HepG2 (cell line): ENCODE data around the gene MAGI1. TPM values are rescaled to one million over a fixed set of nuclear protein-coding genes. Genes with fewer than 3 reads are reported as not detected.
A peak's percentile ranks its signal among the peaks of the same experiment; 100 is the strongest.

Source experiments
- ATAC-seq: fragments of 200-7000 bp; cut with Tn5 transposase; 3 replicates; pipeline ENCODE4 v1.9.1; 2020; ENCODE audit warnings: mild to moderate bottlenecking, moderate library complexity
- BruUV-seq: library from RNA; stranded (reverse); fragments of 400-500 nt; replicated peaks from 2 replicates; lab custom pipeline; 2021; lab: Mats Ljungman, UMichigan
- CTCF ChIA-PET: fragments of 300-600 bp; formaldehyde crosslinking; extraction: SDS; loops from one replicate; lab custom pipeline; 2021; ENCODE audit warnings: low total read pairs, inconsistent platforms, low intra/inter-chr PET ratio; lab: Yijun Ruan, JAX
- POLR2A ChIA-PET: fragments of 350-600 bp; sonication (Branson Sonifier 250); formaldehyde crosslinking; loops from one replicate; lab custom pipeline; 2020; ENCODE audit warnings: antibody characterized with exemption, inconsistent platforms; lab: Yijun Ruan, JAX
- DNase-seq: peaks from one replicate; pipeline ENCODE4 v3.0.0-alpha.2; 2015; ENCODE audit warnings: low spot score
- FAIRE-seq: peaks from 3 replicates; lab custom pipeline; 2011; peaks lifted over from hg19 to GRCh38; lab: Jason Lieb, UNC
- H2AFZ ChIP-seq: one replicate; pipeline ENCODE4 v1.6.1; 2011; ENCODE audit warnings: low read length, inconsistent platforms
- H3K27ac ChIP-seq: fragments of 300-600 bp; 3 replicates; pipeline ENCODE4 v1.8.0; 2011; ENCODE audit warnings: mixed run types, mild to moderate bottlenecking, mixed read lengths, low read length, inconsistent platforms; ENCODE audit not compliant: insufficient read depth; ENCODE audit errors: extremely low read length
- H3K27me3 ChIP-seq, 2 experiments: fragments of 200-600 bp in 1 of 2; 2 replicates in 1 of 2; 3 replicates in 1 of 2; pipeline versions ENCODE4 v1.6.0 to v1.8.0; 2011; ENCODE audit warnings: low read length in 2 of 2, mild to moderate bottlenecking in 2 of 2, moderate library complexity in 2 of 2, inconsistent platforms in 1 of 2; ENCODE audit not compliant: insufficient read depth in 2 of 2, control insufficient read depth in 1 of 2
- H3K36me3 ChIP-seq, 2 experiments: fragments of 200-600 bp in 1 of 2; replicated peaks in 1 of 2; 2 replicates in 1 of 2; 3 replicates in 1 of 2; pipeline versions ENCODE4 v1.5.1 to v1.8.0; 2011; ENCODE audit warnings: low read length in 2 of 2, inconsistent platforms in 1 of 2; ENCODE audit not compliant: insufficient read depth in 2 of 2, control insufficient read depth in 1 of 2
- H3K4me1 ChIP-seq: 2 replicates; pipeline ENCODE4 v1.5.1; 2012; ENCODE audit warnings: low read length, inconsistent platforms; ENCODE audit not compliant: insufficient read depth
- H3K4me2 ChIP-seq: 2 replicates; pipeline ENCODE4 v1.6.0; 2011; ENCODE audit warnings: low read depth, low read length, inconsistent platforms
- H3K4me3 ChIP-seq, 3 experiments: fragments of 200-600 bp in 1 of 3; sonication (generic), shearing (Covaris generic) in 1 of 3; replicated peaks in 1 of 3; 2 replicates each; pipeline ENCODE4 v1.5.1; 2011 to 2016; ENCODE audit warnings: low read length in 3 of 3, inconsistent platforms in 2 of 3, low read depth in 2 of 3, mild to moderate bottlenecking in 2 of 3, control low read depth in 1 of 3, mixed read lengths in 1 of 3; ENCODE audit not compliant: insufficient read depth in 1 of 3
- H3K79me2 ChIP-seq: one replicate; pipeline ENCODE4 v1.6.1; 2011; ENCODE audit warnings: low read length, inconsistent platforms; ENCODE audit not compliant: insufficient read depth
- H3K9ac ChIP-seq: 2 replicates; pipeline ENCODE4 v1.6.0; 2011; ENCODE audit warnings: mild to moderate bottlenecking, low read depth, low read length, inconsistent platforms; ENCODE audit not compliant: insufficient read depth
- H3K9me3 ChIP-seq: 2 replicates; pipeline ENCODE4 v1.5.1; 2012; ENCODE audit warnings: mild to moderate bottlenecking, low read length
- H4K20me1 ChIP-seq: 2 replicates; pipeline ENCODE4 v1.6.0; 2011; ENCODE audit warnings: inconsistent platforms, mild to moderate bottlenecking, low read length, moderate library complexity; ENCODE audit not compliant: insufficient read depth
- ARID5B ChIP-seq: IDR thresholded peaks from 2 replicates; pipeline ENCODE4 v1.4.0; 2020; ENCODE audit warnings: mild to moderate bottlenecking, missing genetic modification reagents
- CEBPG ChIP-seq: IDR thresholded peaks from 2 replicates; pipeline ENCODE4 v1.6.1; 2016
- ELF4 ChIP-seq: sonication (generic); formaldehyde crosslinking; IDR thresholded peaks from 2 replicates; pipeline ENCODE4 v1.5.0; 2020; ENCODE audit warnings: missing genetic modification reagents, mild to moderate bottlenecking, moderate library complexity, borderline replicate concordance
- FOXP1 ChIP-seq, 2 experiments: fragments of 450-650 bp in 1 of 2; IDR thresholded peaks; 2 replicates each; pipeline ENCODE4 v1.6.1; 2017 to 2018; ENCODE audit warnings: antibody characterized with exemption in 1 of 2
- GABPA ChIP-seq, 2 experiments: IDR thresholded peaks; 2 replicates each; pipeline ENCODE4 v1.6.1; 2011 to 2016; ENCODE audit warnings: low read depth in 2 of 2, low read length in 1 of 2, missing biosample characterization in 1 of 2, missing genetic modification characterization in 1 of 2
- KDM2A ChIP-seq: sonication (generic); formaldehyde crosslinking; IDR thresholded peaks from 2 replicates; pipeline ENCODE4 v1.4.0; 2020; ENCODE audit warnings: low read depth, missing genetic modification reagents, borderline replicate concordance
- MXD1 ChIP-seq: sonication (generic); formaldehyde crosslinking; IDR thresholded peaks from 2 replicates; pipeline ENCODE4 v1.4.0; 2020; ENCODE audit warnings: mild to moderate bottlenecking, missing genetic modification reagents
- PAF1 ChIP-seq: IDR thresholded peaks from 2 replicates; pipeline ENCODE4 v1.6.1; 2016; ENCODE audit warnings: missing genetic modification reagents, missing compliant biosample characterization
- POGZ ChIP-seq: sonication (generic); formaldehyde crosslinking; IDR thresholded peaks from 2 replicates; pipeline ENCODE4 v1.4.0; 2020; ENCODE audit warnings: mild to moderate bottlenecking, missing genetic modification reagents
- PRDM10 ChIP-seq: sonication (generic); formaldehyde crosslinking; IDR thresholded peaks from 2 replicates; pipeline ENCODE4 v1.4.0; 2020; ENCODE audit warnings: low read depth, missing genetic modification reagents
- SKI ChIP-seq: fragments of 450-650 bp; IDR thresholded peaks from one replicate; pipeline ENCODE4 v1.6.1; 2018; ENCODE audit warnings: mild to moderate bottlenecking; ENCODE audit not compliant: partially characterized antibody
- SOX5 ChIP-seq: IDR thresholded peaks from 2 replicates; pipeline ENCODE4 v1.6.1; 2016; ENCODE audit warnings: borderline replicate concordance
- YEATS4 ChIP-seq: sonication (generic); formaldehyde crosslinking; IDR thresholded peaks from 2 replicates; pipeline ENCODE4 v1.4.0; 2020; ENCODE audit warnings: missing genetic modification reagents, borderline replicate concordance
- ZBTB20 ChIP-seq: sonication (generic); formaldehyde crosslinking; IDR thresholded peaks from 2 replicates; pipeline ENCODE4 v1.8.1; 2023; ENCODE audit warnings: missing genetic modification reagents, low read depth, mild to moderate bottlenecking, borderline replicate concordance
- ZBTB3 ChIP-seq: sonication (generic); formaldehyde crosslinking; IDR thresholded peaks from 2 replicates; pipeline ENCODE4 v1.4.0; 2020; ENCODE audit warnings: low read depth, mild to moderate bottlenecking, moderate library complexity, missing genetic modification reagents, borderline replicate concordance
- ZNF484 ChIP-seq: sonication (generic); formaldehyde crosslinking; IDR thresholded peaks from 2 replicates; pipeline ENCODE4 v1.5.1; 2020; ENCODE audit warnings: mild to moderate bottlenecking, low read depth, missing genetic modification reagents, borderline replicate concordance
- WGBS: methylation state at CpG from one replicate; pipeline ENCODE4 v1.1.6; 2017; ENCODE audit warnings: low lambda C conversion rate; 5-methylcytosine and 5-hydroxymethylcytosine counted together
- in situ Hi-C: cut with HindIII; loops from 2 replicates; pipeline ENCODE4 v1.10.0; 2017; ENCODE audit warnings: low pct_unique_long_range_greater_than_20kb; ENCODE audit not compliant: extremely low pct_ligation_motif_present
- intact Hi-C: fragments of 100-400 bp; cut with micrococcal nuclease; formaldehyde crosslinking; loops from one replicate; pipeline ENCODE4 v1.10.0; 2022; ENCODE audit not compliant: unreplicated experiment
- polyA plus RNA-seq, 8 experiments: library from polyadenylated mRNA; depleted of rRNA in 3 of 8; stranded (reverse) in 7 of 8; unstranded in 1 of 8; fragments of >200 nt; fragmentation: Illumina TruSeq in 4 of 8; extraction: Trizol in 4 of 8; gene quantifications; 2 replicates each; pipeline versions ENCODE4 v1.2.1 to v1.2.3, GENCODE V29; 2011 to 2016; ENCODE audit warnings: low read depth in 4 of 8, missing spikeins in 1 of 8, mixed read lengths in 1 of 8; ENCODE audit not compliant: insufficient read depth in 1 of 8
- total RNA-seq, 5 experiments: library from RNA; depleted of rRNA; stranded (reverse); fragments of >200 nt; fragmentation: Illumina TruSeq; extraction: Trizol; gene quantifications; 2 replicates each; pipeline ENCODE4 v1.2.3, GENCODE V29; 2016; ENCODE audit warnings: low read depth in 1 of 5

Gene MAGI1
- total and polyA plus RNA-seq, 2 of the 13 experiments (the other 11 are each of a cell fraction or from before 2014, with no cell fraction given), result 22.2 to 26.0 TPM

- H3K4me3 ChIP-seq, result no peak overlapping the region
- FAIRE-seq (no peak), ATAC-seq (peak; percentile 74), DNase-seq (peak; percentile 16)
- peaks cover 2% of the 10 kb centered on the region for H3K79me2 ChIP-seq
- H2AFZ ChIP-seq, result no peak overlapping the region
- H3K27me3 ChIP-seq, result no peaks in the 10 kb centered on the region
- H3K4me2 ChIP-seq, result no peak overlapping the region; the same call in 1 of the 2 replicates
- intact Hi-C loops, result no loop called here
- H3K27ac ChIP-seq, result no peak overlapping the region
- CTCF ChIA-PET, result no interaction called here
- H4K20me1 ChIP-seq, result peaks cover 10% of the 10 kb centered on the region
- H3K9ac ChIP-seq, result no peak overlapping the region
- no peaks in the 10 kb centered on the region for H3K9me3 ChIP-seq
- POLR2A ChIA-PET, result no interaction called here
- in situ Hi-C loops, result no loop called here
- no peaks in the 10 kb centered on the region for H3K36me3 ChIP-seq
- WGBS, result 47% methylated on average over 5 of the region's 5 CpGs
- peaks cover 23% of the 10 kb centered on the region for H3K4me1 ChIP-seq
- no TSS peak for BruUV-seq
- peak; percentile 88 for TF ChIP-seq SKI
- 0 out of 2 replicates have a peak, but pooled peaks have one; percentile 26 for TF ChIP-seq POGZ (CRISPR knock-in tag)
- no peak for TF ChIP-seq YEATS4 (CRISPR knock-in tag)
- TF ChIP-seq KDM2A (CRISPR knock-in tag), result no peak
- TF ChIP-seq GABPA (IDR thresholded peaks at IDR 0.05; ENCODE audit: low read depth, low read length), result no peak
- no peak for TF ChIP-seq GABPA (CRISPR knock-in tag; IDR thresholded peaks at IDR 0.05; ENCODE audit: low read depth)
- TF ChIP-seq ELF4, result no peak
- TF ChIP-seq ARID5B, result peak; percentile 61; the same call in 1 of the 2 replicates
- TF ChIP-seq SOX5, result peak; percentile 31; the same call in 1 of the 2 replicates
- TF ChIP-seq PRDM10 (CRISPR knock-in tag), result no peak
- TF ChIP-seq PAF1 (CRISPR knock-in tag), result no peak
- TF ChIP-seq ZNF484 (CRISPR knock-in tag), result no peak
- TF ChIP-seq CEBPG (CRISPR knock-in tag), result no peak
- no peak for TF ChIP-seq ZBTB20 (CRISPR knock-in tag)
- TF ChIP-seq ZBTB3 (CRISPR knock-in tag), result no peak
- no peak for TF ChIP-seq MXD1 (CRISPR knock-in tag)
- no peak for TF ChIP-seq FOXP1 (IDR thresholded peaks at IDR 0.05)
- peak; percentile 39; the same call in 1 of the 2 replicates for TF ChIP-seq FOXP1 (CRISPR knock-in tag; IDR thresholded peaks at IDR 0.05)
These were observed 378.6 kb downstream of the MAGI1 start for GRCh38 chr3:65660000-65660598.
